ENCODE data around the gene EIF2B5. TPM values are rescaled to one million over a fixed set of nuclear protein-coding genes. Genes with fewer than 3 reads are reported as not detected.

EIF2B5 gene
- total and polyA plus RNA-seq, 9 of the 15 experiments (the other 6 are each of a cell fraction or from before 2014, with no cell fraction given), result 19.1 to 92.4 (median 74.0) TPM

- 0 out of 2 replicates have a peak, but pooled peaks have one; percentile 12 for TF ChIP-seq DDX20 (tag; IDR thresholded peaks at IDR 0.05; ENCODE audit: low read depth)
- peak; percentile 89 to 91 for TF ChIP-seq KDM1A (IDR thresholded peaks at IDR 0.05)
- no peak for TF ChIP-seq CBX8 (IDR thresholded peaks at IDR 0.05; ENCODE audit: borderline replicate concordance, extremely low read depth, low read depth, low read length, poor library complexity, severe bottlenecking)
- TF ChIP-seq NBN (IDR thresholded peaks at IDR 0.05; ENCODE audit: low read depth), result peak; percentile 58; the same call in 1 of the 2 replicates
- no peak for TF ChIP-seq WHSC1 (IDR thresholded peaks at IDR 0.05; ENCODE audit: low read length)
- TF ChIP-seq JUND (IDR thresholded peaks at IDR 0.05; ENCODE audit: borderline replicate concordance, low read depth, low read length), result peak; percentile 100
- peak; percentile 99 for TF ChIP-seq JUND (tag; IDR thresholded peaks at IDR 0.05; ENCODE audit: borderline replicate concordance, low read depth, low read length)
- TF ChIP-seq CBX3 (IDR thresholded peaks at IDR 0.05; ENCODE audit: borderline replicate concordance in 1 of 2, low read length in 2 of 2), result peak in 1 of 2 experiments; percentile 85; a peak in 2 of 3 replicates
- no peak for TF ChIP-seq RUNX1 (IDR thresholded peaks at IDR 0.05; ENCODE audit: low read depth)
- TF ChIP-seq ZBTB9 (CRISPR knock-in tag; IDR thresholded peaks at IDR 0.05), result no peak
- TF ChIP-seq ZNF24 (IDR thresholded peaks at IDR 0.05), result no peak
- 0 out of 2 replicates have a peak, but pooled peaks have one; percentile 15 for TF ChIP-seq MAFK (IDR thresholded peaks at IDR 0.05; ENCODE audit: low read length)
- no peak for TF ChIP-seq DEAF1 (CRISPR knock-in tag; IDR thresholded peaks at IDR 0.05)
Observed at GRCh38 chr3:184085389-184085852, 49.7 kb upstream of the EIF2B5 start (continued).
